WTC11 (cell line): Measurements from ENCODE around the gene KCNAB3. TPM values are rescaled to one million over a fixed set of nuclear protein-coding genes. Genes with fewer than 3 reads are reported as not detected.

Source experiments
- ATAC-seq: fragments of 200-7000 bp; cut with Tn5 transposase; 2 replicates; pipeline ENCODE4 v1.10.0; 2021; ENCODE audit warnings: mild to moderate bottlenecking, moderate library complexity
- CTCF ChIA-PET: fragments of 300-600 bp; sonication (Branson Sonifier 250); formaldehyde crosslinking; loops from one replicate; lab custom pipeline; 2021; ENCODE audit warnings: antibody characterized with exemption; lab: Charles Lee
- POLR2A ChIA-PET: fragments of 350-600 bp; sonication (Branson Sonifier 250); formaldehyde crosslinking; loops from one replicate; lab custom pipeline; 2021; ENCODE audit warnings: antibody characterized with exemption; lab: Charles Lee
- DNase-seq: peaks from one replicate; pipeline ENCODE4 v3.0.0; 2021; ENCODE audit warnings: low spot score
- H3K27ac Mint-ChIP-seq: 2 replicates; pipeline ENCODE4 v1.8.0; 2021; ENCODE audit warnings: mixed read lengths
- H3K27me3 Mint-ChIP-seq: 2 replicates; pipeline ENCODE4 v1.8.0; 2021; ENCODE audit warnings: low read depth, mild to moderate bottlenecking, moderate library complexity, mixed read lengths
- H3K36me3 Mint-ChIP-seq: 2 replicates; pipeline ENCODE4 v1.8.0; 2021; ENCODE audit warnings: mixed read lengths
- H3K4me1 Mint-ChIP-seq: 2 replicates; pipeline ENCODE4 v1.8.0; 2022; ENCODE audit warnings: mixed read lengths
- H3K4me3 Mint-ChIP-seq: 2 replicates; pipeline ENCODE4 v1.8.0; 2021; ENCODE audit warnings: mild to moderate bottlenecking, moderate library complexity, mixed read lengths
- H3K9me3 Mint-ChIP-seq: 2 replicates; pipeline ENCODE4 v1.8.0; 2021; ENCODE audit warnings: mixed read lengths
- AR ChIP-seq: fragments of 250-450 bp; sonication (Bioruptor Pico); IDR thresholded peaks from 2 replicates; pipeline ENCODE4 v1.9.0; 2021; ENCODE audit warnings: mild to moderate bottlenecking
- ARID4B ChIP-seq: sonication (generic); formaldehyde crosslinking; IDR thresholded peaks from 2 replicates; pipeline ENCODE4 v1.8.0; 2023; ENCODE audit warnings: missing genetic modification reagents, mild to moderate bottlenecking, borderline replicate concordance
- ATF1 ChIP-seq: sonication (generic); formaldehyde crosslinking; IDR thresholded peaks from 2 replicates; pipeline ENCODE4 v1.8.1; 2023; ENCODE audit warnings: mild to moderate bottlenecking, moderate library complexity, missing genetic modification reagents
- CBFB ChIP-seq: sonication (generic); formaldehyde crosslinking; IDR thresholded peaks from 2 replicates; pipeline ENCODE4 v1.8.1; 2022; ENCODE audit warnings: mild to moderate bottlenecking, low read depth, missing genetic modification reagents
- CREB1 ChIP-seq: sonication (generic); formaldehyde crosslinking; IDR thresholded peaks from 2 replicates; pipeline ENCODE4 v1.8.0; 2023; ENCODE audit warnings: mild to moderate bottlenecking, missing genetic modification reagents
- HMGA2 ChIP-seq: fragments of 250-450 bp; sonication (Bioruptor Pico); IDR thresholded peaks from 2 replicates; pipeline ENCODE4 v1.4.0; 2021; ENCODE audit warnings: mild to moderate bottlenecking, moderate library complexity
- JAZF1 ChIP-seq: fragments of 250-450 bp; sonication (Bioruptor Pico); IDR thresholded peaks from 2 replicates; pipeline ENCODE4 v1.9.0; 2021; ENCODE audit warnings: moderate library complexity, mild to moderate bottlenecking, inconsistent platforms
- NFATC4 ChIP-seq: fragments of 250-450 bp; sonication (Bioruptor Pico); IDR thresholded peaks from 2 replicates; pipeline ENCODE4 v1.9.0; 2021; ENCODE audit warnings: mild to moderate bottlenecking
- NR1H2 ChIP-seq: sonication (generic); formaldehyde crosslinking; IDR thresholded peaks from 2 replicates; pipeline ENCODE4 v1.9.0; 2021; ENCODE audit warnings: mild to moderate bottlenecking, moderate library complexity, missing genetic modification reagents
- RELA ChIP-seq: sonication (generic); formaldehyde crosslinking; IDR thresholded peaks from 2 replicates; pipeline ENCODE4 v1.8.1; 2022; ENCODE audit warnings: missing genetic modification reagents, mild to moderate bottlenecking, borderline replicate concordance
- RORB ChIP-seq: fragments of 250-450 bp; sonication (Bioruptor Pico); IDR thresholded peaks from 2 replicates; pipeline ENCODE4 v1.9.0; 2021; ENCODE audit warnings: mild to moderate bottlenecking
- TCF7 ChIP-seq: sonication (generic); formaldehyde crosslinking; IDR thresholded peaks from 2 replicates; pipeline ENCODE4 v1.8.0; 2022; ENCODE audit warnings: mild to moderate bottlenecking, low read depth, missing genetic modification reagents, moderate library complexity
- TP53 ChIP-seq: sonication (generic); formaldehyde crosslinking; IDR thresholded peaks from 2 replicates; pipeline ENCODE4 v1.8.1; 2023; ENCODE audit warnings: mild to moderate bottlenecking, missing genetic modification reagents
- ZMAT4 ChIP-seq: fragments of 250-450 bp; sonication (Bioruptor Pico); IDR thresholded peaks from 2 replicates; pipeline ENCODE4 v1.9.0; 2021; ENCODE audit warnings: mild to moderate bottlenecking
- ZNF138 ChIP-seq: sonication (generic); formaldehyde crosslinking; conservative IDR thresholded peaks from 2 replicates; pipeline ENCODE4 v1.8.1; 2022; ENCODE audit warnings: mild to moderate bottlenecking, moderate library complexity, missing genetic modification reagents
- ZNF423 ChIP-seq: fragments of 250-450 bp; sonication (Bioruptor Pico); IDR thresholded peaks from 2 replicates; pipeline ENCODE4 v2.1.2; 2022; ENCODE audit warnings: mild to moderate bottlenecking, moderate library complexity
- ZSCAN18 ChIP-seq: fragments of 250-450 bp; sonication (Bioruptor Pico); IDR thresholded peaks from 2 replicates; pipeline ENCODE4 v2.1.2; 2022; ENCODE audit warnings: mild to moderate bottlenecking, moderate library complexity
- total RNA-seq: library from RNA; stranded (reverse); gene quantifications from 3 replicates; pipeline ENCODE4 v1.2.3, GENCODE V29; 2021
- TF ChIP-seq, protein P1 (sequence below): fragments of 200-600 bp; IDR thresholded peaks from 2 replicates; pipeline ENCODE4 v1.8.0; 2022; ENCODE audit warnings: antibody characterized with exemption
- TF ChIP-seq, protein P2 (sequence below): sonication (generic); formaldehyde crosslinking; IDR thresholded peaks from 2 replicates; pipeline ENCODE4 v1.8.1; 2023; ENCODE audit warnings: mild to moderate bottlenecking, missing genetic modification reagents, moderate library complexity
- TF ChIP-seq, protein P3 (sequence below): sonication (generic); formaldehyde crosslinking; IDR thresholded peaks from 2 replicates; pipeline ENCODE4 v1.8.1; 2023; ENCODE audit warnings: mild to moderate bottlenecking, missing genetic modification reagents, moderate library complexity
- TF ChIP-seq, protein P4 (sequence below): sonication (generic); formaldehyde crosslinking; IDR thresholded peaks from 2 replicates; pipeline ENCODE4 v1.8.0; 2022; ENCODE audit warnings: mild to moderate bottlenecking, missing genetic modification reagents

KCNAB3 gene
- total RNA-seq, 1 experiment from 2014 or later: 3.2 TPM

DNA sequence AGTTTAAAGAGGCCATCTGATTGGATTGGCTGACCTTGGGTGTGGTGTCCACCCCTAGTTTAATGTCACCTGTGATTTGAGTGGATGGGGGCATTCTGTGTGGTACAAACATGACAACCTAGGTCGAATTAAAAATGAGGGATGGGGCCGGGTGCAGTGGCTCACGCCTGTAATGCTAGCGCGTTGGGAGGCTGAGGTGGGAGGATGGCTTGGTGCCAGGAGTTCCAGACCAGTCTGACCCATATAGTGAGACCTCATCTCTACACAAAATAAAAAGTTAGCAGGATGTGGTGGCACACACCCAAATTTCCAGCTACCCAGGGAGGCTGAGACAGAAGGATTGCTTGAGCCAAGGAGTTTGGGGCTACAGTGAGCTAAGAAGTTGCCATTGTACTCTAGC lies 16.8 kb upstream of the KCNAB3 start (continued):
- TF ChIP-seq ZSCAN18 (CRISPR knock-in tag) (no peak), RELA (no peak), TP53 (CRISPR knock-in tag) (no peak)

GRCh38 chr17:7945651-7946050 lies 16.0 kb upstream of the KCNAB3 start:
- POLR2A ChIA-PET: no interaction called here
- Mint-ChIP-seq H3K4me1 (no peaks in the 10 kb centered on the region), H3K27ac (no peak overlapping the region), H3K4me3 (no peak overlapping the region), H3K27me3 (no peaks in the 10 kb centered on the region), H3K9me3 (no peaks in the 10 kb centered on the region), H3K36me3 (peaks cover 71% of the 10 kb centered on the region)
- no peak for DNase-seq
- TF ChIP-seq ZNF423 (CRISPR knock-in tag) (no peak), AR (CRISPR knock-in tag) (no peak), TCF7 (CRISPR knock-in tag) (no peak), CREB1 (CRISPR knock-in tag) (no peak), ARID4B (CRISPR knock-in tag) (no peak), JAZF1 (CRISPR knock-in tag) (no peak), ATF1 (CRISPR knock-in tag) (no peak), ZNF138 (no peak), RORB (CRISPR knock-in tag) (no peak), NR1H2 (no peak), CBFB (CRISPR knock-in tag) (no peak), NFATC4 (CRISPR knock-in tag) (no peak), ZMAT4 (CRISPR knock-in tag) (no peak), HMGA2 (CRISPR knock-in tag) (no peak)
- TF ChIP-seq, protein P1, sequence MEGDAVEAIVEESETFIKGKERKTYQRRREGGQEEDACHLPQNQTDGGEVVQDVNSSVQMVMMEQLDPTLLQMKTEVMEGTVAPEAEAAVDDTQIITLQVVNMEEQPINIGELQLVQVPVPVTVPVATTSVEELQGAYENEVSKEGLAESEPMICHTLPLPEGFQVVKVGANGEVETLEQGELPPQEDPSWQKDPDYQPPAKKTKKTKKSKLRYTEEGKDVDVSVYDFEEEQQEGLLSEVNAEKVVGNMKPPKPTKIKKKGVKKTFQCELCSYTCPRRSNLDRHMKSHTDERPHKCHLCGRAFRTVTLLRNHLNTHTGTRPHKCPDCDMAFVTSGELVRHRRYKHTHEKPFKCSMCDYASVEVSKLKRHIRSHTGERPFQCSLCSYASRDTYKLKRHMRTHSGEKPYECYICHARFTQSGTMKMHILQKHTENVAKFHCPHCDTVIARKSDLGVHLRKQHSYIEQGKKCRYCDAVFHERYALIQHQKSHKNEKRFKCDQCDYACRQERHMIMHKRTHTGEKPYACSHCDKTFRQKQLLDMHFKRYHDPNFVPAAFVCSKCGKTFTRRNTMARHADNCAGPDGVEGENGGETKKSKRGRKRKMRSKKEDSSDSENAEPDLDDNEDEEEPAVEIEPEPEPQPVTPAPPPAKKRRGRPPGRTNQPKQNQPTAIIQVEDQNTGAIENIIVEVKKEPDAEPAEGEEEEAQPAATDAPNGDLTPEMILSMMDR: no peak
- TF ChIP-seq, protein P2, sequence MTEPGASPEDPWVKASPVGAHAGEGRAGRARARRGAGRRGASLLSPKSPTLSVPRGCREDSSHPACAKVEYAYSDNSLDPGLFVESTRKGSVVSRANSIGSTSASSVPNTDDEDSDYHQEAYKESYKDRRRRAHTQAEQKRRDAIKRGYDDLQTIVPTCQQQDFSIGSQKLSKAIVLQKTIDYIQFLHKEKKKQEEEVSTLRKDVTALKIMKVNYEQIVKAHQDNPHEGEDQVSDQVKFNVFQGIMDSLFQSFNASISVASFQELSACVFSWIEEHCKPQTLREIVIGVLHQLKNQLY (CRISPR knock-in tag): no peak
- TF ChIP-seq, protein P3, sequence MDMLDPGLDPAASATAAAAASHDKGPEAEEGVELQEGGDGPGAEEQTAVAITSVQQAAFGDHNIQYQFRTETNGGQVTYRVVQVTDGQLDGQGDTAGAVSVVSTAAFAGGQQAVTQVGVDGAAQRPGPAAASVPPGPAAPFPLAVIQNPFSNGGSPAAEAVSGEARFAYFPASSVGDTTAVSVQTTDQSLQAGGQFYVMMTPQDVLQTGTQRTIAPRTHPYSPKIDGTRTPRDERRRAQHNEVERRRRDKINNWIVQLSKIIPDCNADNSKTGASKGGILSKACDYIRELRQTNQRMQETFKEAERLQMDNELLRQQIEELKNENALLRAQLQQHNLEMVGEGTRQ: no peak
- TF ChIP-seq, protein P4, sequence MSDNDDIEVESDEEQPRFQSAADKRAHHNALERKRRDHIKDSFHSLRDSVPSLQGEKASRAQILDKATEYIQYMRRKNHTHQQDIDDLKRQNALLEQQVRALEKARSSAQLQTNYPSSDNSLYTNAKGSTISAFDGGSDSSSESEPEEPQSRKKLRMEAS (CRISPR knock-in tag): no peak
- CTCF ChIA-PET: interaction anchor here (1.7 to 2.4 kb wide), 2 partner anchors 44 to 112 kb away, joined by 7 read pairs; no protein-coding TSS in a partner anchor
- no peak for ATAC-seq
